H1 (cell line): Measurements from ENCODE around the gene RNF32. TPM values are rescaled to one million over a fixed set of nuclear protein-coding genes. Genes with fewer than 3 reads are reported as not detected.

Experiments used
- CTCF ChIA-PET: fragments of 300-600 bp; sonication (Branson Sonifier 250); formaldehyde crosslinking; loops from one replicate; lab custom pipeline; 2021; ENCODE audit not compliant: partially characterized antibody; lab: Charles Lee
- POLR2A ChIA-PET: fragments of 300-600 bp; sonication (Branson Sonifier 250); formaldehyde crosslinking; loops from one replicate; lab custom pipeline; 2021; ENCODE audit warnings: inconsistent platforms; ENCODE audit not compliant: partially characterized antibody; lab: Charles Lee
- DNase-seq, 2 experiments: peaks; one replicate each; pipeline versions ENCODE4 v3.0.0 to v3.0.0-alpha.2; 2010 to 2022; ENCODE audit warnings: low spot score in 2 of 2, low read depth in 1 of 2, mixed read lengths in 1 of 2
- FAIRE-seq: peaks from 2 replicates; lab custom pipeline; 2011; peaks lifted over from hg19 to GRCh38; lab: Jason Lieb, UNC
- H2AFZ ChIP-seq: 2 replicates; pipeline ENCODE4 v1.8.1; 2012; ENCODE audit warnings: low read length, inconsistent platforms
- H2AK5ac ChIP-seq: 2 replicates; pipeline ENCODE4 v1.6.1; 2013; ENCODE audit warnings: low read depth, low read length
- H2BK120ac ChIP-seq: replicated peaks from 2 replicates; pipeline ENCODE3; 2013; ENCODE audit warnings: low read depth, low read length, inconsistent platforms
- H2BK12ac ChIP-seq: 2 replicates; pipeline ENCODE4 v1.6.1; 2013; ENCODE audit warnings: low read depth, low read length
- H2BK15ac ChIP-seq: 2 replicates; pipeline ENCODE4 v1.6.1; 2013; ENCODE audit warnings: low read length
- H2BK20ac ChIP-seq: 2 replicates; pipeline ENCODE4 v1.6.1; 2013; ENCODE audit warnings: low read length
- H2BK5ac ChIP-seq: 2 replicates; pipeline ENCODE4 v1.6.1; 2013; ENCODE audit warnings: low read depth, low read length
- H3K14ac ChIP-seq: 2 replicates; pipeline ENCODE4 v1.6.1; 2013; ENCODE audit warnings: inconsistent platforms; ENCODE audit not compliant: insufficient read length
- H3K18ac ChIP-seq: 2 replicates; pipeline ENCODE4 v1.6.1; 2013; ENCODE audit warnings: low read length; ENCODE audit errors: extremely low read depth
- H3K23ac ChIP-seq: 2 replicates; pipeline ENCODE4 v1.6.1; 2013; ENCODE audit warnings: inconsistent platforms; ENCODE audit not compliant: insufficient read length
- H3K23me2 ChIP-seq: 2 replicates; pipeline ENCODE4 v1.6.1; 2013; ENCODE audit warnings: low read depth, low read length
- H3K27ac ChIP-seq: 2 replicates; pipeline ENCODE4 v1.6.1; 2011; ENCODE audit warnings: low read depth, low read length, inconsistent platforms
- H3K27me3 ChIP-seq, 4 experiments: replicated peaks in 1 of 4; 1 replicate in 1 of 4; 2 replicates in 3 of 4; pipeline versions ENCODE4 v1.6.1 to v1.8.1; 2011 to 2013; ENCODE audit warnings: low read length in 3 of 4, mild to moderate bottlenecking in 3 of 4, inconsistent platforms in 2 of 4, mixed read lengths in 2 of 4, moderate library complexity in 1 of 4; ENCODE audit not compliant: control insufficient read depth in 3 of 4, insufficient read depth in 3 of 4; ENCODE audit errors: extremely low read depth in 1 of 4
- H3K36me3 ChIP-seq, 4 experiments: 2 replicates each; pipeline versions ENCODE4 v1.6.1 to v1.8.1; 2011 to 2013; ENCODE audit warnings: mild to moderate bottlenecking in 4 of 4, low read length in 3 of 4, moderate library complexity in 2 of 4, control low read depth in 1 of 4, inconsistent platforms in 1 of 4; ENCODE audit not compliant: insufficient read depth in 4 of 4, control insufficient read depth in 2 of 4
- H3K4ac ChIP-seq: replicated peaks from 2 replicates; pipeline ENCODE3; 2013; ENCODE audit warnings: low read length, low read depth, mixed read lengths, inconsistent platforms; ENCODE audit not compliant: insufficient read length
- H3K4me1 ChIP-seq, 4 experiments: replicated peaks in 1 of 4; 1 replicate in 1 of 4; 2 replicates in 3 of 4; pipeline versions ENCODE4 v1.6.1 to v1.8.1; 2011 to 2013; ENCODE audit warnings: low read length in 3 of 4, inconsistent platforms in 2 of 4, mixed read lengths in 1 of 4; ENCODE audit not compliant: insufficient read depth in 4 of 4, control insufficient read depth in 3 of 4
- H3K4me2 ChIP-seq, 2 experiments: 2 replicates each; pipeline versions ENCODE4 v1.6.1 to v1.8.1; 2011 to 2013; ENCODE audit warnings: low read depth in 2 of 2, low read length in 2 of 2, control low read depth in 1 of 2, inconsistent platforms in 1 of 2, mild to moderate bottlenecking in 1 of 2; ENCODE audit not compliant: insufficient read depth in 1 of 2
- H3K4me3 ChIP-seq, 4 experiments: fragments of 200-600, 300-600 bp in 1 of 4; sonication (generic), shearing (Covaris generic), sonication (Bioruptor Twin) in 1 of 4; 2 replicates each; pipeline versions ENCODE4 v1.5.1 to v1.8.1; 2011 to 2016; ENCODE audit warnings: low read length in 4 of 4, low read depth in 3 of 4, control low read depth in 2 of 4, inconsistent platforms in 2 of 4, mild to moderate bottlenecking in 2 of 4, mixed read lengths in 1 of 4, moderate library complexity in 1 of 4; ENCODE audit not compliant: insufficient read depth in 2 of 4; ENCODE audit errors: extremely low read depth in 1 of 4
- H3K56ac ChIP-seq: replicated peaks from 2 replicates; pipeline ENCODE3; 2013; ENCODE audit warnings: low read depth, mild to moderate bottlenecking, mixed read lengths, low read length, inconsistent platforms; ENCODE audit not compliant: insufficient read length
- H3K79me1 ChIP-seq: 2 replicates; pipeline ENCODE4 v1.6.1; 2013; ENCODE audit warnings: low read depth, low read length, control low read depth
- H3K79me2 ChIP-seq, 2 experiments: 2 replicates each; pipeline versions ENCODE4 v1.6.1 to v1.8.1; 2012 to 2013; ENCODE audit warnings: low read length in 2 of 2, mild to moderate bottlenecking in 2 of 2, inconsistent platforms in 1 of 2; ENCODE audit not compliant: insufficient read depth in 2 of 2, control insufficient read depth in 1 of 2
- H3K9ac ChIP-seq, 4 experiments: replicated peaks in 1 of 4; 1 replicate in 1 of 4; 2 replicates in 3 of 4; pipeline versions ENCODE4 v1.6.1 to v1.8.1; 2011 to 2013; ENCODE audit warnings: low read depth in 3 of 4, low read length in 3 of 4, control low read depth in 2 of 4, mild to moderate bottlenecking in 2 of 4, moderate library complexity in 2 of 4, inconsistent platforms in 1 of 4; ENCODE audit errors: extremely low read depth in 1 of 4
- H3K9me3 ChIP-seq, 2 experiments: 2 replicates each; pipeline versions ENCODE4 v1.6.1 to v1.8.1; 2012 to 2013; ENCODE audit warnings: mild to moderate bottlenecking in 2 of 2, moderate library complexity in 2 of 2, control low read depth in 1 of 2, inconsistent platforms in 1 of 2, low read depth in 1 of 2, low read length in 1 of 2, mixed read lengths in 1 of 2; ENCODE audit not compliant: insufficient read depth in 2 of 2
- H4K20me1 ChIP-seq, 2 experiments: replicated peaks in 1 of 2; 2 replicates each; pipeline versions ENCODE3 to v1.8.1; 2011 to 2013; ENCODE audit warnings: inconsistent platforms in 2 of 2, low read length in 2 of 2, mild to moderate bottlenecking in 1 of 2; ENCODE audit not compliant: insufficient read depth in 2 of 2, control insufficient read depth in 1 of 2
- H4K5ac ChIP-seq: 2 replicates; pipeline ENCODE4 v1.6.1; 2013; ENCODE audit warnings: low read length, low read depth, mixed read lengths, inconsistent platforms; ENCODE audit not compliant: insufficient read length
- H4K8ac ChIP-seq: 2 replicates; pipeline ENCODE4 v1.8.0; 2013; ENCODE audit warnings: mild to moderate bottlenecking, moderate library complexity, low read length, inconsistent platforms; ENCODE audit not compliant: insufficient read depth; ENCODE audit errors: extremely low read depth
- H4K91ac ChIP-seq: replicated peaks from 2 replicates; pipeline ENCODE3; 2013; ENCODE audit warnings: low read length, mixed read lengths, inconsistent platforms; ENCODE audit not compliant: insufficient read length
- BCL11A ChIP-seq, 2 experiments: IDR thresholded peaks; one replicate each; pipeline ENCODE4 v1.6.1; 2011; ENCODE audit warnings: low read depth in 2 of 2, low read length in 2 of 2, mild to moderate bottlenecking in 2 of 2
- CTCF ChIP-seq, 3 experiments: IDR thresholded peaks; 1 replicate in 2 of 3; 2 replicates in 1 of 3; pipeline versions ENCODE4 v1.5.1 to v1.6.1; 2011; ENCODE audit warnings: low read length in 3 of 3, mild to moderate bottlenecking in 3 of 3, inconsistent platforms in 2 of 3, low read depth in 1 of 3, moderate library complexity in 1 of 3; ENCODE audit not compliant: insufficient read depth in 1 of 3; ENCODE audit errors: control extremely low read depth in 1 of 3
- EGR1 ChIP-seq: IDR thresholded peaks from 2 replicates; pipeline ENCODE4 v1.6.1; 2011; ENCODE audit warnings: low read depth, low read length, borderline replicate concordance
- RFX5 ChIP-seq: IDR thresholded peaks from 2 replicates; pipeline ENCODE4 v1.6.1; 2011; ENCODE audit warnings: low read depth, low read length, improper control_type of control experiment, borderline replicate concordance
- SP1 ChIP-seq: IDR thresholded peaks from 2 replicates; pipeline ENCODE4 v1.6.1; 2011; ENCODE audit warnings: low read depth, low read length
- TBP ChIP-seq: IDR thresholded peaks from 2 replicates; pipeline ENCODE4 v1.6.1; 2011; ENCODE audit warnings: low read depth, low read length, improper control_type of control experiment
- TEAD4 ChIP-seq: IDR thresholded peaks from 2 replicates; pipeline ENCODE4 v1.6.1; 2012; ENCODE audit warnings: low read depth, low read length, inconsistent platforms, mixed read lengths
- WGBS, 2 experiments: shearing (Covaris generic) in 1 of 2; methylation state at CpG; one replicate each; pipeline versions ENCODE4 v1.1.6 to v1.1.7; 2013 to 2015; ENCODE audit warnings: low lambda C conversion rate in 2 of 2, mixed read lengths in 2 of 2, inconsistent platforms in 1 of 2, low coverage in 1 of 2, missing lambda C conversion rate in 1 of 2; ENCODE audit not compliant: insufficient replicate concordance in 2 of 2, insufficient coverage in 1 of 2, insufficient read length in 1 of 2; ENCODE audit errors: extremely low coverage in 1 of 2, missing lambda C conversion rate in 1 of 2; 5-methylcytosine and 5-hydroxymethylcytosine counted together
- polyA plus RNA-seq, 7 experiments: library from polyadenylated mRNA; depleted of rRNA in 3 of 7; stranded (reverse) in 5 of 7; unstranded in 2 of 7; fragments of >200 nt in 5 of 7; fragments of 200-250 nt in 2 of 7; gene quantifications; 1 replicate in 5 of 7; 2 replicates in 1 of 7; 4 replicates in 1 of 7; pipeline versions ENCODE4 v1.2.1 to v1.2.3, GENCODE V29; 2011 to 2013; ENCODE audit warnings: missing spikeins in 2 of 7, mixed read lengths in 2 of 7
- total RNA-seq: library from RNA; stranded (reverse); fragmentation: NEBNext Ultra II Directional; extraction: Animal tissue kit (Norgen Biotek cat#: 25700); gene quantifications from 2 replicates; pipeline ENCODE4 v1.2.1, GENCODE V29; 2021

RNF32 gene
- total and polyA plus RNA-seq, 2 of the 8 experiments (the other 6 are each of a cell fraction or from before 2014, with no cell fraction given), result 0.48 to 1.2 TPM

- peaks cover 7 to 15% (median 14%) of the 10 kb centered on the region in 4 experiments for H3K4me1 ChIP-seq
- H3K4me3 ChIP-seq, result peak overlapping the region in 1 of 4 experiments; percentile 12; a peak in 2 of 8 replicates
- H4K5ac ChIP-seq, result no peak overlapping the region
- H2BK15ac ChIP-seq, result no peak overlapping the region
- H4K91ac ChIP-seq, result no peak overlapping the region
- H2AK5ac ChIP-seq, result no peak overlapping the region
- no peak overlapping the region for H3K14ac ChIP-seq
- DNase-seq (no peak), FAIRE-seq (peak; percentile 70)
- H3K27me3 ChIP-seq, result peaks cover 0 to 22% (median 11%) of the 10 kb centered on the region in 4 experiments; a peak in 5 of 7 replicates
- no peaks in the 10 kb centered on the region for H3K9me3 ChIP-seq
- H3K79me2 ChIP-seq, result no peaks in the 10 kb centered on the region
- H3K36me3 ChIP-seq, result no peaks in the 10 kb centered on the region
- POLR2A ChIA-PET, result interaction anchor here (0.9 to 2.3 kb wide), 3 partner anchors 16 to 34 kb away, joined by 4 to 5 read pairs (median 5); no protein-coding TSS in a partner anchor
- CTCF ChIA-PET, result interaction anchor here (1.2 to 1.4 kb wide), 2 partner anchors 17 to 19 kb away, joined by 3 read pairs; no protein-coding TSS in a partner anchor
- H3K27ac ChIP-seq, result no peak overlapping the region
- no peak overlapping the region for H3K4ac ChIP-seq
- H2BK20ac ChIP-seq, result no peak overlapping the region
- H3K9ac ChIP-seq, result no peak overlapping the region
- no peak overlapping the region for H3K56ac ChIP-seq
- H3K18ac ChIP-seq, result no peak overlapping the region
- H3K23ac ChIP-seq, result no peak overlapping the region
- H4K8ac ChIP-seq, result no peak overlapping the region
- H3K23me2 ChIP-seq, result peaks cover 4% of the 10 kb centered on the region; the same call in 1 of the 2 replicates
- H3K4me2 ChIP-seq, result peak overlapping the region; percentile 17 to 42; a peak in 1 of 4 replicates
- no peaks in the 10 kb centered on the region for H3K79me1 ChIP-seq
- H2AFZ ChIP-seq, result no peak overlapping the region
- TF ChIP-seq TBP, result no peak
- peak; percentile 25; the same call in 1 of the 2 replicates for TF ChIP-seq TEAD4
- no peak for TF ChIP-seq RFX5
- TF ChIP-seq BCL11A (IDR thresholded peaks at IDR 0.05; ENCODE audit: low read depth in 2 of 2, low read length in 2 of 2), result no peak
- TF ChIP-seq SP1, result no peak; the same call in 1 of the 2 replicates
- TF ChIP-seq CTCF (IDR thresholded peaks at IDR 0.05; ENCODE audit: control extremely low read depth in 1 of 3, insufficient read depth in 1 of 3, low read depth in 1 of 3, low read length in 3 of 3), result no peak
- no peak for TF ChIP-seq EGR1
- 74% methylated on average over 3 of the region's 3 CpGs; no CpG with 5 or more reads in 1 of the 2 experiments for WGBS, 2 experiments
- H4K20me1 ChIP-seq, result no peaks in the 10 kb centered on the region
- H2BK12ac ChIP-seq, result no peak overlapping the region
- H2BK5ac ChIP-seq, result no peak overlapping the region
- H2BK120ac ChIP-seq, result no peak overlapping the region
These were observed 20.3 kb upstream of the RNF32 start for GRCh38 chr7:156620291-156620675.
